CD4-positive, alpha-beta T cell treated with Interleukin-12 subunit alpha and Interleukin-12 subunit beta, for 1 hour (primary cell): ENCODE data around the gene TYW3.
"Not testable (repeated sequence)": the region's sequence is repeated elsewhere in the genome, so short reads cannot be mapped to it uniquely, and the experiment has no call there.

ENCODE experiments used
- DNase-seq: peaks from one replicate; pipeline ENCODE4 v3.0.0-alpha.2; 2020

Gene TYW3

DNA sequence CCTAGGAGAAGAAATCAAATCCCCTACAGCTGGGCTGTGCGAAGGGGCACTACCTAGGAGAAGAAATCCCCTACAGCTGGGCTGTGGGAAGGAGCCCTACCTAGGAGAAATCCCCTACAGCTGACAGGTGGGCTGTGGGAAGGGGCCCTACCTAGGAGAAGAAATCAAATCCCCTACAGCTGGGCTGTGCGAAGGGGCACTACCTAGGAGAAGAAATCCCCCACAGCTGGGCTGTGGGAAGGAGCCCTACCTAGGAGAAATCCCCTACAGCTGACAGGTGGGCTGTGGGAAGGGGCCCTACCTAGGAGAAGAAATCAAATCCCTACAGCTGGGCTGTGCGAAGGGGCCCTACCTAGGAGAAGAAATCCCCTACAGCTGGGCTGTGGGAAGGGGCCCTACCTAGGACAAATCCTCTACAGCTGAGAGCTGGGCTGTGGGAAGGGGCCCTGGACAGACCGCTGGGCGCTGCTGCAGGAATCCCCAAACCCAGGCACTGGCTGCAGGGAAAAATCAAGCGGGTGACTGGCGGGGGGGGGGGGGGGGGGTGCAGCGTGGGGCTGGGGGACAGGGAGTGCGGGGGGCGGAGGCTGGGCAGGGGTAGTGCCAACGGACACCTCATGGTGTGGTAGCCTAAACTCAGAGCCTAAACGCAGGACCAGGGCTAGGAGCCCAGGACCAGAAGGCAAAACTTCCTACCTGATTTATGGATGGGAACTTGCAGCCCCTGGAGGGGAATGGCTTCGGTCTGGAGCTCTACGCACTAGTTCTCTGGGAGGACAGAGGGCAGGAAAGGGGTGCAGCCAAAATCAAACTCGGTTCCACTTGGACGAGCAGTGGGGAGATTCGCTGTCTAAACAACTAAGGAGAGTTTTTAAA, 643 bp upstream of the TYW3 start:
- peak; percentile 11 for DNase-seq

DNA sequence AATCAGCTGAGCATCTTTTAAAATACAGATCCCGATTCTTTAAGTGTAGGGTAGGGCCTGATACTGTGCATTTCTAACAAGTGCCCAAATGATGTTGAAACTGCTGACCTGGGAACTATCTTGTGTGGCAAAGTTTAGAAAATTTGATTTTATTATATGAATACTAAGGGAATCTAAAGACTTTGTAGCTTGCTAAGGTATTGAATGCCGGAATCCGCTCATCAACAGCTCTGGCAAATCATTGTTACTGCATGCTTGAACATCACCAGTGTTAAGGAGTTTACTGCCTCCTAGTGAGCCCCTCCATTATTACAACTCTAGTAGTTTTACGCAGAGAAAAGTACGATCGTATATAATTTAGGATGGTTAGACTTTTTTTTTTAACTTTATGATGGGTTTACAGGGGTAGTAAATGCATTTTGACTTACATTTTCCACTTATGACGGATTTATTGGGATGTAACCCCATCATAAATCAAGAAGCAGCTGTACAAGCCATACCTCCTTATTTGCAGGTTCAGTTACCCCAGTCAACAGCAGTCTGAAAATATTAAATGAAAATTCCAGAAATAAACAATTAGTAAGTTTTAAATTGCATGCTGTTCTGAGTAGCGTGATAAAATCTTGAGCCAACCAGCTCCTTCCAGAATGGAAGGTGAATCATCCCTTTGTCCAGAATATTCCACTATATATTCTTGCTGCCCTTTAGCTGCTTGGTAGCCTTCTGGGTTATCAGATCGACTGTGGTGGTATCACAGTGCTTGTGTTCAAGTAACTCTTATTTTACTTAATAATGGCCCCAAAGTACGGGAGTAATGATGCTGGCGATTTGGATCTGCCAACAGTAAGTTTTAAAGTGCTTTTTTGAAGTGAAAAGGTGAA, 892 bp downstream of the TYW3 start:
- peak; percentile 76 for DNase-seq

DNA sequence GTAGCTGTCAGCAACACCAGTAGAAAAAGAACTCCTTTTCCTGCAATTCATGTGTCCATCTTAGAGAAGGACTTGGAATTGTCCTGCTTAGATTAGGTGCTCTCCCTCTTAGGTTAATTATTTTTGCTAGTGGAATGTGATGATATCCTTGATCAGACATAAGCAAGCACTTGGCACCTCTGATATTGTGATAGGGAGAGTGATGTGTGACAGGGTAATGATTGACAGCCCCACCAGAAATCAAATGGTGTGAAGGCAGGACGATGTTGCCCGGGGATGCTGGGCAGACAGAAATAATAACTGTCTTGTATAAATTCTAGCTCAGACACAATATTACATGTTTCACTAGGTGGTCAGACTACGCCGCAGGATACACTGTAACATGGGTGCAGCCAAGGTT, 4.4 kb downstream of the TYW3 start:
- DNase-seq: no peak

DNA sequence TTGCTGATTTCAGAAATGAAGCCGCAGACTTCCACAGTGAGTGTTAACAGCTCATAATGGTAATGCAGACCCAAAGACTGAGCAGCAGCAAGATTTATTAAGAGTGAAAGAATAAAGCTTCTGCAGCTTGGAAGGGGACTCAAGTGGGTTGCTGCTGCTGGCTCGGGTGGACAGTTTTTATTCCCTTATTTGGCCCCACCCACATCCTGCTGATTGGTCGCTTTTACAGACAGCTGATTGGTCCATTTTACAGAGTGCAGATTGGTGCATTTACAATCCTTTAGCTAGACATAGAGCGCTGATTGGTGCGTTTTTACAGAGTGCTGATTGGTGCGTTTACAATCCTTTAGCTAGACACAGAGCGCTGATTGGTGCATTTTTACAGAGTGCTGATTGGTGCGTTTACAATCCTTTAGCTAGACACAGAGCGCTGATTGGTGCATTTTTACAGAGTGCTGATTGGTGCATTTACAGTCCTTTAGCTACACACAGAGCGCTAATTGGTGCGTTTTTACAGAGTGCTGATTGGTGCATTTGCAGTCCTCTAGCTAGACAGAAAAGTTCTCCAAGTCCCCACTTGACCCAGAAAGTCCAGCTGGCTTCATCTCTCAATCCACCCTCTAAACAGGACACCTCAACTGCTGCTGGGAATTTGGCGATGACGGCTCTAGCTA, 7.5 kb downstream of the TYW3 start:
- not testable (repeated sequence) for DNase-seq

DNA sequence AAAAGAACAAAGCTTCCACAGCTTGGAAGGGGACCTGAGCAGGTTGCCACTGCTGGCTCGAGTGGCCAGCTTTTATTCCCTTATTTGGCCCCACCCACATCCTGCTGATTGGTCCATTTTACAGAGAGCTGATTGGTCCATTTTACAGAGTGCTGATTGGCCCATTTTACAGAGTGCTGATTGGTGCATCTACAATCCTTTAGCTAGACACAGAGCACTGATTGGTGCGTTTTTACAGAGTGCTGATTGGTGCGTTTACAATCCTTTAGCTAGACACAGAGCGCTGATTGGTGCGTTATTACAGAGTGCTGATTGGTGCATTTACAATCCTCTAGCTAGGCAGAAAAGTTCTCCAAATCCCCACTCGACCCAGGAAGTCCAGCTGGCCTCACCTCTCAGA, 12.3 kb downstream of the TYW3 start:
- DNase-seq: not testable (repeated sequence)

DNA sequence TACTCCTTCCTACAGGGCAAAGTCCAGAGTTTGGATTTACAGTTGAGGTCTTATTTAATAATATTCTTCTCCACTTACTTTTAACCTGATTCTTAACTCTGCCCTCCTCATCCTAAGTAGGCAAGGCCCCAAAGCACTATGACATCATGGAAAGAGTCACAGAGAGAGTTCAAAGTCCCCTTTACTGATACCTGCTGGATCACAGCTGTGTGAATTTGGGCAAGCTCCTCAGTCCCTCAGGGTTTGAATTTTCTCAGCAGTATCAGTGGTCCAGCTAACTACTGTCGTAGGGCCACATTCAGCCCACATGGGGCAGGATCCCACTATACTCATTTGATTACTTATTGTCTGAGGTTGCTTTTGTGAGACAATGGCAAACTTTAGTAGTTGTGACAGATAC, 16.0 kb downstream of the TYW3 start:
- DNase-seq: no peak

DNA sequence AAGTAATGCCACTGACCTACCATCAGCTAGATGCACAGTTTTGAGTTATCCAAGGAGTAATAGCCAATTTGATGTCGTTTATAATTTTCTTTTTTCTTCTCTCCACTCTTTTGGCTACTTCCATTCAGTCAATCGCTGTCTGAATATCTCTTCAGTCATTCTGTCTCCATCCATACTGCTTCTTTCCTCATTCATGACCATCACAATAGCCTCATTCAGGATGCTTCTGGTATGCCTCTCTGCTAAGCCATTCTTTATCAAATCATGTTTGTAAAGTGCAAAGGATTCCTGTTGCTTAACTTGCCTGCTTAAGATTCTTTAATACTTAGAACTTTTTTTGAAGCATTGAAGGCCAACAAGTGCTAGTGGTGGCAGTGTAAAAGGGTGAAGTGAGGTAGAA, 20.2 kb downstream of the TYW3 start:
- DNase-seq: no peak

DNA sequence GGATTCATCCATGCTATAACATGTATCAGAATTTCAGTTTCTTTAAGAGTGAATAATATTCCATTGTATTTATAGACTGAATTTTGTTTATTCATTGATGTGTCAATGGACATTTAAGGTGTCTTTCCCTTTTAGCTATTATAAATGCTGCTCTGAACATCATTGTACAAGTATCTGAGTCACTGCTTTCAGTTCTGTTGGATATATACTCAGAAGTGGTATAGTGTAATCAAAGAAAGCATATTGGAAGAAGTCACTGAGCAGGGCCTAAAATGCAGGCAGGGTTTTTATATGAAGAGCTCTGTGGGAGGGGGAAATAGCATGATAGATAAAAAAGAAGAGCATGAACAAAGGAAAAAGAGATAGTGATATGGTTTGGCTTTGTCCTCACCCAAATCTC, 22.5 kb downstream of the TYW3 start:
- no peak for DNase-seq

DNA sequence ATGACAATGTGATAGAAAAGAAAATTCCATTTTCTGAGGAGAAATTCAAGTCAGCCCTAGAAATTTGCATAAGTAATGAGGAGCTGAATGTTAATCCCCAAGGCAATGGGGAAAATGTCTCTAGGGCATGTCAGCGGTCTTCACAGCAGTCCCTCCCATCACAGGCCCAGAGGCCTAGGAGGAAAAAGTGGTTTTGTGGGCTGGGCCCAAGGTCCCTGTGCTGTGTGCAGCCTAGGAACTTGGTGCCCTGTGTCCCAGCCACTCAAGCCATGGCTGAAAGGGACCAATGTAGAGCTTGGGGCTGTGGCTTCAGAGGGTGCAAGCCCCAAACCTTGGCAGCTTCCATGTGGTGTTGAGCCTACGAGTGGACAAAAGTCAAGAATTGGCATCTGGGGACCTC, 23.7 kb downstream of the TYW3 start:
- DNase-seq: not testable (repeated sequence)

DNA sequence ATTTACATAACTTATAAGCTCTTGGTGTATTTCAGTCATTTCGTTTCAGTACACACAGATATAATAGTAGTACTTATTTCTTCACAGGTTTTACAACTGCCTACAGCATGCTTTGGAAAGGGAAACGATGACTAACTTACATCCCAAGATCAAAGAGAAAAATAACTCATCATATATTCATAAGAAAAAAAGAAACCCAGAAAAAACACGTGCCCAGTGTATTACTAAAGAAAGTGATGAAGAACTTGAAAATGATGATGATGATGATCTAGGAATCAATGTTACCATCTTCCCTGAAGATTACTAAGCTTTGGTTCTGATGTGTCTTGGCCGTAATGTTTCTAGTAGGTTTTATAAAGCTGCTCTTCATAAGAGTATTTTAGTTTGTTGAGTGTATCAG, 30.9 kb downstream of the TYW3 start:
- no peak for DNase-seq

DNA sequence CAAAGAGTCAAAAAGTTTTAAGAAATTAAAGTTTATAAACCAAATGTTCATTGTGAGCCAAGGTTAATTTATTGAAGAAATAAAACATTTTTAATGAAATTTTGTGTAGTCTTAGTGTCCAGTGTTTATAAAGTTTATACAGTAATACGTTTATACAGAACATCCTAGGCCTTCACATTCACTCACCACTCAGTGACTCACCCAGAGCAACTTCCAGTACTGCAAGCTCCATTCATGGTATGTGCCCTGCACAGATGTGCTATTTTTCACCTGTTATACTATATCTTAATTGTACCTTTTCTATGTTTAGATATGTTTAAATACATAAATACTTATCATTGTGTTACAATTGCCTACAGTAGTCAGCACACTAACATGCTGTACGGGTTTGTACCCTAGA, 33.6 kb downstream of the TYW3 start:
- no peak for DNase-seq

DNA sequence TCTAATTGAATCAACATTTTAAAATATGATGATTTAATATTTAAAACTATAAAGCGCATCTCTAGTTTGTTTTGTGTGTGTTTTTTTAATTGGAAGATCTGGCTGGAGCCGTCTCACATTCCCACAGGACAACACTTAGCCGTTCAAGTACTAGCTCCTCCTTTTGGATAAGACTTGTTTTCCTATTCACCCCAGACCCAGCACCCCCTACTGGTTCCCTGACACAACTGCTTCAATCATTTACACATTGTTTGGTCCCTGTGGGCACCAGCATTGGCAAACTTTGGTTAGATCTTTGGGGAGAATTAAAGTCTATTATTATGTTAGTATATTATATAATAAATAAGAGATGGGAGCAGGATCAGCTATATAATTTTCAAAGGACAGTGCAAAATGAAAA, 34.5 kb downstream of the TYW3 start:
- no peak for DNase-seq

DNA sequence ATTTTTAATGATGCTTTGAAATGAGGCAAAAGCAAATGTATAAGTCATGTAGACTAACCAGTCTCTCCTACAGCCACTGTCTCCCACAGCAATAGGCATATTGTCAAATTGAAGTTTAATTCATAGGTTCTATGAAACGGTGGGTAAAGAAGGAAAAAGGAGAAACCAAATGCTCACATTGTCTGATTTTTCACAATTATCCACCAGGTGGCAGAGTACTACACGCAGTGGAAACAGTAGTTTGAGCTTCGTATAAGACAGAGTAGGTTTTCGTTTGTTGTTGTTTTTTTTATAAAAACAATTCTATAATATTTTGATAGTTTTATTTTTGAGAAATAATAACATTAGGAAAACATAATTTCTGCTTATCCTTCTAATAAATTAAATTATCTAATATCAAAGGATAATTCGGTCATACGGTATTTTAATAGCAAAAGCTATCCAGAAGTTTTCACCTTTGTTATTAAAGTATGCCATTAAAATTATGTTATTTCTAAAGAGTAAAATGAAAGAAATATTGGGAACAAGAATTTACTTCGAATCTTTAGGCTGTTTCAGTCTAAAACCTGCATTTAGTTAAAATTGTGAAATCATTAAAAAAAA, 39.1 kb downstream of the TYW3 start:
- DNase-seq: peak; percentile 33

DNA sequence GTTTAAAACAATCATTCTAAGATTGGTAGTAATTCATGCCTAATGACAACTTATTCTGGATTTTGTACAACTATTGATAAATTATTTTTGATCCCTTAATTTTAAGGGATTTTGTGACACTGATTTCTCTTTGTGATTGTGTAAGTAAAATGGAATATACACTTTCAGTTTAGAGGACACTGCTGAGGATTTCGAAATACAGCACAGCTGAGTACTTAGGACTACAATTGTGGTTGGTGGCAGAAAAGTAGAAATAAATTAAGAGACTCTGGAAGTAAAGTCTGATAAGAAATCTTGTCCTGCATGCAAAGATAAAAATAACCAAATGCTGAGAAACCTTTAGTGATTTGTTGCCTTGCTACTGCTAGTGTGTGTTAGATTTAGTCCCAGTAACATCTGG, 40.0 kb downstream of the TYW3 start:
- no peak for DNase-seq

DNA sequence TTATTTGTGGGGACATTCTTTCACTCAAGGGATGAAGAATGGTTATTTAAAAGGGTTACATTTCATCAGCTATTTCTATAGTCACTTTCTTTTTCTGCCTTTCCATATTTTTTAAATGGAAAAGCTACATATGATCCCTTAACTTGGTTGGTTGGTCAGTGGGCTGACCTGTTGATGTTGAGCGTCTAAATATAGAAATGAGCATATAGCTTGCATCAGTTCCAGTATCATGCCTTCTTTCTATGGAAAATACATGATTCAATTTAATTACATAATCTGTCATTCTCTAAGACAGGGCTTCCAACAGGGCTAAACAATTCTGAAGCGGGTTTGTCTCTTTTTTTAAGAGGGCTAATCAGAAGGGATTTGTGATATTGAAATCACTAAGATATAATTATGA, 40.6 kb downstream of the TYW3 start:
- no peak for DNase-seq

DNA sequence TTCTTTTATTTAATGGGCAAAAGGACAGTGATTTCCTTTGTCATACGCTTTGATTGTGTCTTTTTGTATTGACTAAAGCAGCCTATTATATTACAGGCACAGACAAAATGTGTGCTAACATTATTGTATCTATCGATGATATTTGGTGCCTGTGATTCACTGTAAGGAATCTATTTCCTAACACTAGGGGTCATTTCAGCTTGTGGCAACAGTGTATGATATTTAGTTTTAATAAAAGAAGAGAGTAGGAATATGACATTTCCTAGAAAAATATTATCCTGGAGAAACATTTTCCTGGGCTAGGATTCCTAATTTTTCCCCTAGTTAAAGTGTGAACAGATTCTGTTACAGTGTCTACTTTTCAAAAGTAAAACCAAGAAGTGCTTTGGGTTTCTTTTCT, 42.8 kb downstream of the TYW3 start:
- DNase-seq: no peak

DNA sequence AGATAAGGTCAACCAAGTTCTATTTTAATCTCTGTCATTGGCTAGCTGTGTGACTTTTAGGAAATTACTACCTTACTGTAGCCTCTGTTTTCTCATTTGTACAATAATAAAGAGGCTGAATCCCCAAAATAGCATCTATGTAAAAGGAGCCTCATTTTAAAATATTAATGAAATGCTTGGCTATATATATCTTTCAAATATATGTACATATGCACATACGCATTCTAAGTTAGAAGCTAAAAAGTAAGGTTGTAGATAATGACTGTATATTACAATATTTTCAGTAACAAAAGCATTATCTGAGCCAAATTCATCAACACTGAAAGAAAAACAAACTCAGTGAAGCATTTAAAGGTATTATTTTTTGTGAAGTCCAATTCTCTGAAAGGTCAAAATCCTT, 44.6 kb downstream of the TYW3 start:
- DNase-seq: no peak

DNA sequence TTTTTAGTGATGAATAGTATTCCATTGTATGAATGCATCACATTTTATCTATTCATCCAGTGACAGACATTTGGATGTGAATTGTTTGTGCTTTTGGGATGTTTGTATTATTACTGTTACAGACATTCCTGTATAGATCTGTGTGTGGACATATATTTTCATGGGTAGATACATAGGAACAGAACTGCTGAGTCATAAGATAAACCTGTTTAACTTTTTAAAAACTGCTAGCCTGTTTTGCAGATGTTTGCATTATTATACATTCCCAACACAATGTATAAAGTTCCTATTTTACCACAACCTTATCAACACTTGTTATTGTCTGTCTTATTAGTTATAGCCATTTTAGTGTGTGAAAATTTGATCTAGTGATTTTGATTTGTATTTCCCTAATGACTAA, 46.8 kb downstream of the TYW3 start:
- no peak for DNase-seq

DNA sequence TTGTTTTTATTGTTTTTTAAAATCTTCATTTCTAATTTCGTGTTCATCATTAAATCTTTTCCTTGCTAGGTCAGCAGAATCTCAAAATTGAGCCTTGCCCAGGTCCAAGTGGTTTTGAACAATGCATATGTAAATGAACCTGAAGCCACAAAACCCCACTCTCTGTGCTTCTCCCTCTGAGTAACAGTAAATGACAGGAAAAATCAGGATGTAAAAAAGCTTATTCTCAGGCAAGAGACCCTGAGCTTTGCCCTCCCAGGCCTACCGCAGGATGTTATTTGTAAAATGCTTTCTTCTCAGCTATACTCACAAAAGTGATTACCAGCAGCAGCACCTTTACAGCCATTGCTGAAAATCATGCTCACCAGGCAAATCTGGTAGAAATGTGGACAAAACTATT, 47.6 kb downstream of the TYW3 start:
- DNase-seq: no peak

DNA sequence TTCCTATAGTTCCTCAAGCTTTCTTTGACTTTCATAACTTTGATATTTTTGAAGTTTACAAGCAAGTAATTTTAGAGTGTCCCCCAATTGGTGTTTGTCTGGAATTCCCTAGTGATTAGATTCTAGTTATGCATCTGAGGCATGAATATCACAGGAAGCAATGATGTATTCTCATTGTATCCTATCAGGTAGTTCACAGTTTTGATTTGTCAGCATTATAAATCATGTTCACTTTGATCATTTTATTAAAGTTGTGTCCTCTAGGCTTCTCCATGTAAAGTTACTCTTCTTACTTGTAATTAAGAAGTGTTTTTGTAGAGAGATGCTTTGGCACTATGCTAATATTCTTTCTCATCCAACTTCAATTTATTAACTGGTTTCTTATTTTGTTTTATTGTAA, 53.0 kb downstream of the TYW3 start:
- DNase-seq: no peak

DNA sequence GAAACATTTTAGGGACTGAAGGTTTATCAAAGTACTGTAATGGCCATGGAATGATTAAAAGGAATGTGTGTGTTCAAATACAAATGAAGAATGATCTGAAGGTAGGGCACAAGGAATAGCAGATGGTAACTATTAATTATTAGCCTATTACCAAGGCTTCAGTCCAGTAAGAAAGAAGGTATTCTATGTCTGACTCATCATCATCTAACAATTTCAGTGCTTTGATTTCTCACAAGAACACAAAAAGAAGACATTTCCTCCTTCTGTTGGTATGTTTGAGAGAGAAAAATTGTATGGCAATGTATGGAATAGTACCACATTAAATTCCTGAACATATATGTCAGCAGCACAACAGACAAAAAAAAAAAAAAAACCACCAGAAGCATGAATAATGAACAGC, 57.5 kb downstream of the TYW3 start:
- no peak for DNase-seq

DNA sequence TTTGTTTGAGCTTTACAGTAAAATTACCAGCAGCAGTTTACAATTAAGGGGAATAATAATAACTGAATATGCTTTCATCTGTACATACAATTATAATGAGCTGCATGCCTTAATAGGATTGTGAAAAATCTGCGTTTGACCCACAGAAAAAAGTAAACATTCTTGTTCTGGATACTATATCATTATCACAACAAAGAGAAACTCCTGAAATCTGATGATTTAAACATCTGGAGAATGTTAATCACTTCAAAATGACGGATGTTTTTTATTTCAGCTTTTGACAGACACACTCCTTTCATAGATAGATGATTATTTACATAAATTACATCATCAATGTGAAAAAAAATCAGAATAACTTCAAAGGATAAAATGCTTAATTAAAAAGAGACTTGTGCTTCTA, 58.5 kb downstream of the TYW3 start:
- DNase-seq: no peak

DNA sequence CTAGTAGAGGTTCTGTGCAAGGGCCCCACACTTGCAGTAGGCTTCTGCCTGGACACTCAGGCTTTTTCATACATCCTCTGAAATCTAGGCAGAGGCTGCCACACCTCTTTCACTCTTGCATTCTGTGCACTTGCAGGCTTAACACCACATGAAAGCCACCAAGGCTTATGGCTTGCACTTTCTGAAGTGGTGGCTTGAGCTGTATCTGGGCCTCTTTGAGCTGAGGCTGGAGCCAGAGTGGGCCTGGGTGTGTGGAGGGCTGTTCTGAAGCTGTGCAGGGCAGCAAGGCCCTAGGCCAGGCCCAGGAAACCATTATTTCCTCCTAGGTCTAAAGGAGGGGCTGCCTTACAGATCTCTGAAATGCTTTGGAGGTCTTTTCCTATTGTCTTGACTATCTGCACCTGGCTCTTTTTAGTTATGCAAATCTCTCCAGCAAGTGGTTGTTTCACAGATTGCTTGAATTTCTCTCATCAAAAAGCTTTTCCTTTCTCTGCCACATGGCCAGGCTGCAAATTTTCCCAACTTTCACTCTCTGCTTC, 66.2 kb downstream of the TYW3 start:
- DNase-seq: no peak
